ENCODE measurements around the gene PAK5. TPM values are rescaled to one million over a fixed set of nuclear protein-coding genes. Genes with fewer than 3 reads are reported as not detected.
A peak's percentile ranks its signal among the peaks of the same experiment; 100 is the strongest.
"Not testable (repeated sequence)": the region's sequence is repeated elsewhere in the genome, so short reads cannot be mapped to it uniquely, and the experiment has no call there.

PAK5 gene
- total RNA-seq, 1 donor from 2014 or later, result 55.7 TPM

DNA sequence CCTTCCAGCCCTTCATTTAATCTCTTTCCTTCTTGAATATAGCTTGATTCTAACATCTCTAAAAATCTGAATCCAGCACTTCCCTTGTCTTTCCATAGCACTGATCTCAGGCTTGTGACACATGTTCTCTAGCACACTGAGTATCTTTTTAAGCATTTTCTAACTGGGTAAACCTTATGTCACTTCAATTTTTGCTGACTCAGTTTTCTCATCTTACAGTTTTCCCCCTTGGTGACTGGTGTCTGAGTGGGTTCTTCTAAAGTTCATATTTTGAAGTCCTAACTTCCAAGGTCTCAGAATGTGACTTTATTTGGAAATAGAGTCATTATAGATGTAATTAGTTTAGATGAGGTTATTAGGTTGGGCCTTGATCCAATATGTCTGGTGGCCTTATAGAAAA is 153.9 kb downstream of the PAK5 start:
- no peak for DNase-seq

DNA sequence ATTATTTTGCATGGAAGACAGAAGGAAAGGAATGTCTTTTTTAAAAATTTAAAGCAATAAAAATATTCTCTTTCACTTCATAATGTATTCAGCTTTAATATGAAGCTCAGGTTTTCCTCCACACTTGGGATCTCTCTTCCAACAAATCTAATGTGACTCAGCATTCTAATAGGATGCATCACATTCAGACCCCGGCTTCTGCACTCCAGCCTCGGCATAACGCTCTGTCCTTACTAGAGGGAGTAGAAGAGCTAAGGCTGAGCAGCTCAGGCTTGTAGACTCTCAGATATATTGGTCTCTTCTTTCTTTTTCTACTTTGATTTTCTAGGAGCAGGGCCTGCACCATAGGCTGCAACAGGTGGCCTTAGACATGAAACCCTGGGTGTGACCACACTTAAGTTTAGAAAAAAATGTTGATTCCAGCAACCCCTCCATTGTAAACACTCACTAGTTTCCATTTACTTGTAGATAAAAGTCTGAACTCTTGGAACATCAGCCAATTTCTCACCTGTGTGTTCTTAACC is 161.7 kb downstream of the PAK5 start:
- no peak for DNase-seq

DNA sequence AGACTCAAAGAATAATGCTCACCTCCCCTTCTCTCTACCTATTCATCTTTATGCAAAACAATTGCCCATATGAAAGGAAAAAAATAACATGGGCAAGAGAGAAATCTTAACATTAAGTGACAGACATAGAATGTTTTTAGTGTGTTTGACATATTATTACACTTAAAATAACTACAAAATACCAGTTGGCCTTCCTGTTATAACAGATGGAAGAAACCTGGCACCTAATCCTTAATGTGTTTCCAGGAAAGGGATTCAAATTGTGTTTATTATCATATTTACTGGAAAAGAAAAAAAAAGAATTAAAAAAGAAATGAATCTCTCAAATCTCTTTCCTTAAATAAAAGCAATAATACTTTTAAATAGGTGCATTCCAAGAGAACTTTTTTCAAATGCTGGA is 165.9 kb downstream of the PAK5 start:
- no peak for DNase-seq

DNA sequence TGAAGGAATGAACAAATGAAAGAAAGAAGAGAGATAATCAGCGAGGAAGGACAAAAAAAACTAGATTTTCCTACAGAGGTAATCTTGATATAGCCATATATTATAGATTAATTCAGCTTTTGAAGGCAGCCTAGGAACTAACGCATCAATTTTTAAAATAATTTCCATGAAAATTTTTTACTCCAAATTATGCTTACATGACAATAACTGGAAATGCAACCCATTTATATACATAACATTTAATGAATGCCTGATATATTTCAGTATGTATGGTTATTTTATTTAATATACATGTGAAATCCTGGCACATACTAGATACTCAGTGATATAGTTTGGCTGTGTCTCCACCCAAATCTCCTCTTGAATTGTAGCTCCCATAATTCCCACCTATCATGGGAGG is 166.8 kb downstream of the PAK5 start:
- no peak for DNase-seq

DNA sequence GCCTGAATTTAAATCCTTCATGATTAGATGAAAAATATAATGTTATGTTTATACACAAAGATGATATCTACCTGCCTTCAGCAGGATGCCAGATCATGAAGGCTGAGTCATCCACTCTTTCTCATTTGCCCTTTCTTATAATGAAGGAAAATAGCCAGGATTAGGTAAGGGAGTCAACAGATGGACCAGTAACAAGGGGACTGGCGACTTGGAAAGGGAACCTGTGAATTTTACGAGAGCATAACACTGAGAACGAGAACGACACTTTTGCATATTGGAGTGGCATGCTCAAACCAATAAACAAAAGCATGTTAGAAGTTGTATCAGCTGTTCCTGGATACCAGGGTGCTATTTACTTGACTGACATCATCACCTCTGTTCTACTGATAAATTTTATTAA is 170.5 kb downstream of the PAK5 start:
- DNase-seq, result no peak

DNA sequence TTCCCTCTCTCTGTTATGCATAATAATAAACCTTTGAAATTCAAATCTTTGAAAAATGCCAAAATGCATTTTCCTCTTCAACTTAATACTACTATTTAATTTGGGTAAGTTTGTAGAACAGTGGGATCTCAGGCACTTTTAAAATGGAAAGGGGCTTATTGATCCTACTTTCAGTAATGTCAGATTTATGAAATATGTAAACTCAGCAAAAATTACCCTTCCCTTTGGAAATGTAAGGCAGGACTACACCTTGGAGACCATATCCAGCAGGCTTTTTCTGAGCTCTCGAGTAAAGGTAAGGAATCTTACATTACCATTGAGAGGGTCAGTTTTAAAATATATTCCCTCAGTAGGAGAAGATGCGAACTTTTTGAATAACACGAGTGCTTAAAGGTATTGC is 175.5 kb downstream of the PAK5 start:
- DNase-seq, result no peak

DNA sequence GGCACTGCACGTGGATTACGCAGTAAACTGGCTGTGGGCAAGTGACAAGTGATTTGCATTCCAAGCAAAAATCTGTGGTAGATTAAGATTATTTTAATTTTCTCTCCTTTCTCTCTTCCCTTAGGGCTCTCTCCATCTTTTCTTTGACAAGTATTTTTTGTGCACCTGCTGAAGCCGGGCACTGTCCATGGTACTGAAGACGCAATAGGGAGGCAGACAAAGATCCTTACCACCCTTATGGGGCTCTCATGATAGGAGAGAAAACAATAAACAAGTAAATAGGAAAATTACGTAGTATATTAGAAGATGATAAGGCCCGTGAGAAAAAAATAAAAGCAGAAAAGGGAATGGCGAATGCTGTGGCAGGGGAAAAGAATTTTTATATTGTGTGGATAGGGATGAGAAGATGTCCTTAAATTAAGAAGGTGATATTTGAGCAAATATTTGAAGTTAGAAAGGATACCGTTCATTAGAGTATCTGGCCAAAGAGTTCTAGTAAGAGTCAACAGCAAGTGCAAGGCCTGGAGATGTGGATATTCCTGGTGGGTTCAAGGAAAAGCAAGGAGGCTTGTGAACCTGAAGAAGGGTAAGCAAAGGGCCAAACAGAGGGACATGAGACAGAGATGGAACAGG is 178.5 kb downstream of the PAK5 start:
- no peak for DNase-seq

DNA sequence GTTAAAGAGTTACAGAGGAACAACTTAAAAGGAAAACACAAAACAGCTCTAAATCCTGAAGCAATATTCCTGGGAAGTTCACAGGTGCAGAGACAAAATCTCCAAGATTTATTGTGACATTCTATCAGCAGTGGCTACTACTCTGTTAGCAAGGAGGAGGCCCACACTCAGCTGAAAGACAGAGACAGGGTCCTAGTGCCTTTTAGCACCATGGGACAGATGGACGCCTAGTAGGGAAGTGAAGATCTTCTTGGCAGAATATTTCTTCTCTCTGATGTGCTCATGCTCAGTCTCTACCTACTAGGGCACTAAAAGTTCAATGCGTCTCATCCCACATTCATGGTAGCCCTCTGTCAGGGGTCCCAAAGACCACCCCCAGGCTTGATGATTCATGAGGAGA is 191.1 kb downstream of the PAK5 start:
- DNase-seq, result no peak

DNA sequence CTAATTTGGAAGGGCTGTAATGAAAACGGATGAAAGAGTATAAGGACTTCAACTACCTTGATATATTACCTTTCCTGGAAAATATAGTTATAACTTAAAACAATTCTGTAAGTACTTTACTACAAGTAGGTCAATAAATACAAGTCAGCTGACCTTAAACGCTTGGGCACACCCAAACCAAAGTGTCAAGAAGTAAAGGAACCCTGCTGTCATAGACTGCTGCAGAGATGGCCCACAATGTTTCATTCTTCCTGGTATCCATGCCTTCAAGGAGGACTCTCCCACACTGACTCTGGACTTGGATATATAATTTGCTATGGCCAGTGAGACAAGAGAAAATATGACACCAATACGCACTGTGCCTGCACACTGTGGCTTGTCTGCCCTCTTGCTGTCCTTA is 192.5 kb downstream of the PAK5 start:
- no peak for DNase-seq

DNA sequence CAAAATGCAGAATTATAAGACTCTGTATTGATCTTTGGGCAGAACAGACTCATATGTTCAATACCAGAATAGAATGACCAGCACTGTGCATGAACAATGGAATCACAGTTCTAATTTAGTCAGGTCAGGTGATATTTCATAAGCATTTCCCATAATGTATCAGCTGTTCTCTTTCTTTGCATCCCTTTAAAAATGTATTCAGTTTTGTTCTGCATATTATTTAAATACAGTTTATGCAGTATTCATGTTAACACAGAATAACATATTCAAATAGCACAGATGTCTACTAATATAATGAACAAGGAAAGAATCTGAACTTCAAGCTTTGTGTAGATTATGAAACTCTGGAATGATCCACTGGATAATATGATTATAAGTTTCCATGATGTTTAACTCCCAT is 196.0 kb downstream of the PAK5 start:
- DNase-seq, result no peak

DNA sequence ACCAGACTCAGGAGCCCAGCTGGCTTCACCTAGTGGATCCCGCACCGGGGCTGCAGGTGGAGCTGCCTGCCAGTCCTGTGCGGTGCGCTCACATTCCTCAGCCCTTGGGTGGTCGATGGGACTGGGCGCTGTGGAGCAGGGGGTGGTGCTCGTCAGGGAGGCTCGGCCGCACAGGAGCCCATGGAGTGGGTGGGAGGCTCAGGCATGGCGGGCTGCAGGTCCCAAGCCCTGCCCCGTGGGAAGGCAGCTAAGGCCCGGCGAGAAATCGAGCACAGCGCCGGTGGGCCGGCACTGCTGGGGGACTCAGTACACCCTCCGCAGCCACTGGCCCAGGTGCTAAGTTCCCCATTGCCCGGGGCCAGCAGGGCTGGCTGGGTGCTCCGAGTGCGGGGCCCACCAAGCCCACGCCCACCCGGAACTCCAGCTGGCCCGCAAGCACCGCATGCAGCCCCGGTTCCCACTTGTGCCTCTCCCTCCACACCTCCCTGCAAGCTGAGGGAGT is 197.3 kb downstream of the PAK5 start:
- DNase-seq, result not testable (repeated sequence)

DNA sequence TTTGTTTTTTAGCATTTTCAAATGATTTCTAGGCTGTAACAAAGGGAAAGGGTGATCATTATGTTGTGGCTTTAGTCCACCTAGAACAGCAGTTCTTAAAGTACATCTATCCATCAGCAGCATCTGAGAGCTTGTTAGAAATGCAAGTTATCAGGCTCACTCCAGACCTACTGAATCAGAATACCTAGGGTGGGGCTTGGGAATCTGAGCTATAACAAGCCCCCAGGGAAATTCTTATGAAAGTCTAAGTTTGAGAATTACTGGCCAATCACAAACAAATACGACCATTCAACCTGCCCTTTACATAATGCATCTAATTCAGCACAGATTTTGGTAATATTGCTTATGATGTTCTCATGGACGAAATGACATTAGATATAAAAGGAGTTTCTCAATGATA is 201.0 kb downstream of the PAK5 start:
- no peak for DNase-seq

DNA sequence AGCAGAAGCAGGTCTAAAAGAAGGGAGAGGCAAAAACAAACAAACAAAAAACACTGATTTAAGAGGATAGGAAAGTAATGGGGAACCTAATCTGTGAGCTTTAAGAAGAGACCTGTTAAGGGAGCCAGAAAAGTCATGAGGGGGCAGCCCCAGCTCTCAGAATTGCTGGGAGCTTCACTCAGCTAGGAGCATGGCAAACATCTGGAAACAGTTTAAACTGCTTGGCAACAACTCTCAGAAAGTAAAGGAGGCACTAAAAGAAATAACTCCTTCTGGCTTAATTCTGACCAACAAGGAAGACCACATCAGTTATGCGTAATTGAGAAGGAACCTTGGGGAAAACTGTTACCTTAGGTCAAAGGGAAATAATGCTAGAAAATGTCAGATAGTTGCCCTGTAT is 203.1 kb downstream of the PAK5 start:
- DNase-seq, result no peak

DNA sequence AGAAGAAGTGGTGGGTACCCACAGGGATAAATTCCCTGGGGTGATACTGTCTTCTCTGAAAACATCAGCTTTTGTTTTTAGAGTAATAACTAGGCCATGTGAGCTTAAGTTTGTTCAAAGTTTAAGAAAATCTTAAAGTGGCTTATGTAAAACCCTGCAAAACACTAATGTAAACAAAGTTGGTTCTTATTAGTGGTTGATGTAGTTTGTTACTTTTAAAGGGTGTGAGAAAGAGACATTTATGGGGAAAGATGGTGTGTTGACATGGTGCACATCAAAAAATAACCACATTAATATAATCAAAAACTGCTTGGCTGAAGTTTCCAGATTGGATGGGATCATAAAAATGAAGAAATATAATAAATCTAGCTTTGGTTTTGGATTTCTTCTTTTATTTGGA is 204.5 kb downstream of the PAK5 start:
- DNase-seq, result no peak

DNA sequence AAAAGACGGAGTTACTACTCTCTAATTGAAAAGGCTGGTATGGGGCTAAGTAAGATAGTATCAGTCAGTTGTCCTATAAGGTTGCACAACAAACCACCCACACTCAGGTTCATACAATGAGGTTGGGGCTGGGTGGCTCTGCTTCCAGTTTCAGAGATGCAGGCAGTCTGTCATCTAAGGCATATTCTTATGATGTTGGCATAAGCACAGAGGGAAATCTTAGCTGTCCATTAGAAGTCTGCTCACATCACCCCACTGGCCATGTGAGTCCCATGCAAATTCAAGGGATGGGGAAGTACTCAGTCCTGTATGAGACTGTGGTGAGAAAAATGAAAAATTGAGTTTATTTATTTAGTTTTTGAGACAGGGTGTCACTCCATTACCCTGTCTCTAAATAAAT is 205.9 kb downstream of the PAK5 start:
- DNase-seq, result no peak

DNA sequence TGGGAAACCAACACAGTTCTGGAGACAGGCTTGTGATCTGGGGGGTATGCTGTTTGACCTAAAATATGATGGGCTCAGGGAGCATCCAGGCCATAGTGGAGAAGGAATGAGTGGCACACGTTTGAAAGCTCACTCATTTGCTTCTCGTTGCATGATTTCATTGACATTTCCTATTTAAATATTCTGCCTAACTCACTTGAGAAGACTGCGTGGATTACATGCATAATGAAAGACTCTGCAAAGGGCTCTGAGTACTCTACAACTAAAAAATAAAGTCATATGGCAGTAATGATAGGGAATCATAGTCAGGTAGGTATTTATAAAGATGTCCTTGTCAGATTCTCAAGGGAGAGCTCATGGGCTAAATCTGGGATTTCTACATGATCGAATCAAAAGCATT is 206.6 kb downstream of the PAK5 start:
- no peak for DNase-seq

DNA sequence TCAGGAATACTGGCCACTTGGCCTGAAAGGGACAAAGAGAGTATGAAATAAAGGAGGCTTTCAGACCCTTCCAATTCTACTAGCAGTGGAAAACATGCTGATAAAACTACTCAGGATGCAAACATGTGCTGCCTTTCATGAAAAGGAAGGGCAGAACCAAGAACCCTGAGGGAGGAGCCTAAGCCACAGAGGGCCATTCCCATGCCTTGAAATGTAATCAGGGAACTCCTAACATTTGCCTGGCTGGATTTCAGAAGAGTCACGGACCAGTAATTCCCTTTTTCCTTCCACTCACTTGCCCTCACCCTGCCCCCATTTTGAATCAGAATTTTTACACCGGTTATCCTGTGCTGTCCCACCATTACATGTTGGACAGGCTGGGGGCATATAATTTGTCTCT is 208.3 kb downstream of the PAK5 start:
- DNase-seq, result no peak

DNA sequence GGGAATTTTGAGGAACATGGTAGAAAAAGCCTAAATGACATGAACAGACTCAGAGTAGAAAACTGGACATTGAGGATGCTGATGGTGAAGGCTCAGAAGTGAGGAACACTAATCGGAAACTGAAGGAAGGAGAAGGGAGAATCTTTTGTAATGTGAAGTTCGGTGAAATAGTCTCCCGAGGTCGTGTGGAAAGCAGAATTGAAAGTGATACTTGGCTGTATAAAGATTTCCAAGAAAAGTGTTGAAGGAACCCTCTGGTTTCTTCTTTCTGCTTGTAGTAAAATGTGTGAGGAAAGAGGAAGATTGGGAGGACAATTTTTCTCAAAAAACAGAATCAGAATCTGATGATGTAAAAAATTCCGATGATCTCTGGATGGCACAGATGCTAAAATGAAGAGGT is 209.0 kb downstream of the PAK5 start:
- no peak for DNase-seq

DNA sequence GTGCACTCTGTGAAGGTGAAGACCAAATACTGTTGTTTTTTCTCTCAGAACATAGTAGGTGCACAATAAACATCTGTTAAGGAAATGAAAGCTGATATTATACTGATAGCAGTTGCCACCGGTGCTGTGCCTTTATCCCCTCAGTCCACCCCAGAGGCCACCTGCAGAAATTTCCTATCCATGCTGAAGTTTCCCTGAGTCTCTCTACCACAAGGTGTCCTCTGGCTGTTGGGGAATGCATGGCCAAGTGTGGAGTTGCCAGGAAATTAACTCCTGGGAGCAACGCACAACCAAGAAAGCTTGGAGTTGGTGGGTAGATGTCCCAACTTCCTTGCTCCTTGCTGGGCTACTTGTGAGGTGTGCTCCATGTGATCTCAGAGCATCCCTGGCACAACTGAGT is 210.3 kb downstream of the PAK5 start:
- DNase-seq, result no peak

DNA sequence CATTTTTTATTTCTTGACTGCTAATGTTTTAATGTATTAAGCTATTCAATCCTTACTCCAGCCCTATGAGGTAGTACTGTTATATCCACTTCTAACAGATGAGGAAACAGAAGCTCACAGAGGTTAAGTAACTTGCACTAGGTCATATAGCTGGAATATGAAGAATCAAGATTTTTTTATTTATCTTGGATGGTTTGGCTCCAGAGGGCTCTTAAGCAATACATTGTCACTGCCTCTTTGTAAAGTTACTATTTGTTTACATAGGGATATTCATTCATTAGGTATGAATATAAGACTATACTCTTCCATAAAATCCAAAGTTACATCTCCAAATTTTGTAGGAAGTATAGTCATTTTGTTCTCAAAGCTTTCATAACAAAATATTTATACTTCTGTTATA is 210.7 kb downstream of the PAK5 start:
- no peak for DNase-seq

DNA sequence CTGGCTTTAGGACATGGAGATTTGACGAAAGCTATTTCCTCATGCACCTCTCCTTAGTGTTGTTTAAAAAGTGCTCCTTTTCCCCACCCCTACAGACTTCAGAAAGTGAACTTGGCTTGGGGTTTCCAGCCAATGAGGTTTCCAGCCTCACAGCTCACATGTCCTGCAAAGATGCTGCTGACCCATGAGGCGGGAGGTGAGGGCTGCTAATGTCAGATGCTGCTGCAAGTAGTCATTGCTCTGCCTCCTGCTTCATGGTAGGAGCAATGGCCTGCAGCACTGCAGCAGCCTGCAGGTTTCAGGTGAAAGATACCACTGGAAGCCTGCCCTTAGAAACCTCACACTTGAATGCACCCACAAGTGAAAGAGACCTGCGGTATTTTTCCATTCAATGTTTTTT is 211.7 kb downstream of the PAK5 start:
- no peak for DNase-seq

DNA sequence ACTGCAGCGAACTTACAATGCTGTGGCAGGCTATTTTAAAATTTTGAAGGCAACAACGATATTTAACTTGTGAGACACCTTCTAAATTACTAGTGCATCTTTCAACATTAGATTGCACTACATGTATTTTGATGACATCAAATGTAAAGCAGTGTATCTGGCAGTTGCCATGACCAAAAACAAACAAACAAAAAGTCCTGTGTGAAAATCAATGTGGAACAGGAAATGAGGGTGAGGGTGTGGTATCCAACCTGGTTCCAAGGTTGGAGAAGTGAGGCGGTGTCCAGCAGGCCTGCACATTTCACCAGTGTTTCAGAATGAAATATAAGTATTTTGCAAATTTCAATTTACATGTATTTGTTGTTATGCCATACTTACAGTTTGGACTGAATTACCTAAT is 212.5 kb downstream of the PAK5 start:
- DNase-seq, result no peak

DNA sequence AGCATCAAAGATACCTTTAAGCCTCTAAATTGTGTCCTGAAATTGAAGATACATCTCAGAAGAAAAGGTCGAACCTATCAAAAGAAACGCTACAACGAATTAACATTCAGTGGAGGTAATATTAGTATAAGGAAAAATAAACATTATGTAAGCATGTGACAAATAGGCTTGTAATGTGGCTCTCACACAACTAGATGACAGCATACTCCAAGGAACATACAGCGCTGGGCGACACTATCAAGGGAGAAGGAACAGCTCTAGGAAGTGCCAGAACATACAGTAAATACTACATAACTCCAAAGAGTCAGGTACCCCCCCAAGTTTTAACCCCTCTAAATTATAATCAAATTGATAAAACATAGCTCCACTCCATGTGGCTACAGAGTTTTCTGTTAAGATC is 220.9 kb downstream of the PAK5 start:
- DNase-seq, result peak; percentile 37

DNA sequence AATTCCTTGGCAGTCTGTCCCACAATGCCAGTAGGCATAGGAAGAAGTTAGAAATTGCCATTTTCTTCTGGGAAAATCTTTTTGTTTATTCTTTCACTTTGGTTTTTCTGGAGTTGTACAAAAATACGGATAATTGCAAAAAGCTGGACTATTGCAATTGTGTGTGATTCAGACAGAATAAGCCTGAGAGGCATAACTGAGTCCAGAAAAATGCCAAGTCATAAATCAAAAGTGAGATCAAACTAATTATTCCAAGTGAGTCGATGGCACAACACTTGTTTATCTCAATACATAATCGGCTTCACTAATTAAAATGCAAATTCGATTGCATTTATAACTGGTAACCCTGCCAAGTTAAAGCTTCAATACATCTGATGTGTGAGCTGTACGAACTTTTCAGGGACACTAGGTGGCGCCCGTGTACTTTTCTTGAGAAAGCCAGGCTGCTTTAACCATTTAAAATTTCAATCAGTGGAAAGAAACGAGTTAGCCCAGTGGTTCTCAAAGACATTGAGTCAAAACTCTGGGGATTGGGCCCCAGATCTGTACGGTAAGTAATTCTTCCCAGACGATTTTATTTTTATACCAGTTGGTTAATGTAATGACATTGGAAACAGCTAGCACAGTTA is 221.9 kb downstream of the PAK5 start:
- DNase-seq, result peak; percentile 17

DNA sequence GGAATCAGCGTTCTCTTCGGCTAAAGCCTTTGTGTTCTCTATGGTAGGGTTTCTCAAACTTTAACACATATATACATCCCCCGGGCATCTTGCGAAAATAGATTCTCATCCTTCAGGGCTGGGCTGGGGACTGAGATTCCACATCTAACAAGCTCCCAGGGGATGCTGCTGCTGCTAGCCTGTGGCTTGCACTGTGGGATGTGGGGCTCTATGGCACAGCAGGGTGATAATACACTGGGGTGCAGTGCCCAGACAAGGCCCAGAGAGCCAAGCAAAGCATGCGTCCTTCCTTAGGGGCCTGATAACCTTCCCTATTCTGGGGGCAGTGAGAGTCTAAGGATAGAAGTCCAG is 222.4 kb downstream of the PAK5 start:
- no peak for DNase-seq

All from occipital lobe (tissue), 2 donors.